Fibroblast of skin of right quadriceps (primary cell): Measurements from ENCODE around the gene JMJD4.
"Not testable (repeated sequence)": the region's sequence is repeated elsewhere in the genome, so short reads cannot be mapped to it uniquely, and the experiment has no call there.

ENCODE experiments used
- DNase-seq: peaks from one replicate; pipeline ENCODE4 v3.0.0-alpha.2; 2013

The JMJD4 gene

GRCh38 chr1:227731696-227732585, 3.2 kb downstream of the JMJD4 start:
- DNase-seq, result no peak

GRCh38 chr1:227731241-227731677, 3.8 kb downstream of the JMJD4 start:
- no peak for DNase-seq

GRCh38 chr1:227730630-227731151, 4.4 kb downstream of the JMJD4 start:
- DNase-seq, result no peak

- DNase-seq, result peak; percentile 53
Measured at GRCh38 chr1:227729881-227730629, 5.0 kb downstream of the JMJD4 start.

- DNase-seq, result no peak
Measured at GRCh38 chr1:227729144-227729880, 5.8 kb downstream of the JMJD4 start.

- no peak for DNase-seq
Measured at GRCh38 chr1:227728892-227729143, 6.3 kb downstream of the JMJD4 start.

- DNase-seq, result peak; percentile 35
Measured at GRCh38 chr1:227728059-227728891, 6.8 kb downstream of the JMJD4 start.

- DNase-seq, result no peak
Measured at GRCh38 chr1:227726924-227727599, 8.0 kb downstream of the JMJD4 start.

GRCh38 chr1:227726318-227726717, 8.8 kb downstream of the JMJD4 start:
- no peak for DNase-seq

- DNase-seq, result no peak
Measured at GRCh38 chr1:227725046-227725445, 10.1 kb downstream of the JMJD4 start.

GRCh38 chr1:227723474-227723873, 11.6 kb downstream of the JMJD4 start:
- DNase-seq, result no peak

- no peak for DNase-seq
Measured at GRCh38 chr1:227718932-227719331, 16.2 kb downstream of the JMJD4 start.

GRCh38 chr1:227712648-227713047, 22.5 kb downstream of the JMJD4 start:
- no peak for DNase-seq

GRCh38 chr1:227710474-227710873, 24.6 kb downstream of the JMJD4 start:
- not testable (repeated sequence) for DNase-seq

GRCh38 chr1:227709451-227709850, 25.7 kb downstream of the JMJD4 start:
- DNase-seq, result no peak

- no peak for DNase-seq
Measured at GRCh38 chr1:227707846-227708245, 27.3 kb downstream of the JMJD4 start.

GRCh38 chr1:227701631-227702030, 33.5 kb downstream of the JMJD4 start:
- DNase-seq, result not testable (repeated sequence)

GRCh38 chr1:227697321-227697864, 37.7 kb downstream of the JMJD4 start:
- DNase-seq, result no peak

- no peak for DNase-seq
Measured at GRCh38 chr1:227685807-227686206, 49.3 kb downstream of the JMJD4 start.
